ENCODE measurements around the gene VAV3.

Gene VAV3

DNA sequence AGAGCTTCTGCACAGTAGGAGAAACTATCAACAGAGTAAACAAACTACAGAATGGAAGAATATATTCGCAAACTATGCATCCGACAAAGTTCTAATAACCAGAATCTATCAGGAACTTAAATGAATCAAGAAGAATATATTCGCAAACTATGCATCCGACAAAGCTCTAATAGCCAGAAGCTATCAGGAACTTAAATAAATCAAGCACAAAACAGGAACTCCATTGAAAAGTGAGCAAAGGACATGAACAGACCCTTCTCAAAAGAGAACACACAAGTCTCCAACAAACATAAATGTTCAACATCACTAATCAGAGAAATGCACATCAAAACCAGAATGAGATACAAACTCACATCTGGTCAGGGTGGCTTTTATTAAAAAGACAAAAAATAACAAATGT, 126.9 kb downstream of the VAV3 start:
- no peak overlapping the region for H3K4me3 ChIP-seq (ENCODE audit: low read length)
- DNase-seq (ENCODE audit: low read depth): no peak
- no peak for TF ChIP-seq CTCF (conservative IDR thresholded peaks at IDR 0.05; ENCODE audit: low read length)

DNA sequence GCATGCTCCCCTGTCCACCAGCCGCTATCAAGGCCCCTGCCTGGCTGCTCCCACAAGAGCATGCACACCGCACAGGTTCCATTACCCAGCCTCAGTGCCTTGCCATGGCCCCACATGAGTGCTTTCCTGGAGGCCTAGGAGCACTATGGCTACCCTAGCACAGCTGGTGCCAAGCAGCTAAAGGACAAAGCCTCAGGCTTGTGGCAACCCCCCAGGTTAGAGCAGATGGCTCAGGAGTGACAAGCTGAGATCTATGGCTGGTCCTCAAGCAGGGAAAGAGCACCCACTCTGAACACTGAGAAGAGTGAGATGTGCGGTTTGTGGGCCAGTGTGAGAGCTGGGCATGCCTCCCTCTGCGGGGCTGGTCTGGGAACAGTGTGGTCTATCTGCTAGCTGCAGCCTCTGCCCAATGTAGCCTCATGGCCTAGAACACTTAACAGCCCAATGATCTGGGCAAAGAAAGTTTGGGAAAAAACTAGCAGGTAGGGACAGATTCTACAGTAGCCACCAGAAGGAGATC, 129.8 kb downstream of the VAV3 start:
- no peak for TF ChIP-seq CTCF (conservative IDR thresholded peaks at IDR 0.05; ENCODE audit: low read length)
- no peak overlapping the region for H3K4me3 ChIP-seq (ENCODE audit: low read length)
- no peak for DNase-seq (ENCODE audit: low read depth)

DNA sequence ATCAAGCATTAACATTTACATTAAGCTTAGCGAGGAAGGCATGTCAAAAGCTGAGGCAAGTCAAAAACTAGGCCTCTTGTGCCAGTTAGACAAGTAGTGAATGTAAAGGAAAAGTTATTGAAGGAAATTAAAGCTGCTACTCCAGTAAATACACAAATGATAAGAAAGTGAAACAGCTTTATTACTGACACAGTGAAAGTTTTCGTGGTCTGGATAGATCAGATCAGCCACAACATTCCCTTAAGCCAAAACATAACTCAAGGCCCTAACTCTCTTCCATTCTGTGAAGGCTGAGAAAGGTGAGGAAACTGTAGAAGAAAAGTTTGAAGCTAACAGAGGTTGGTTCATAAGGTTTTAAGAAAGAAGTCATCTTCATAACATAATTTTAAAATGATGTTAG, 131.9 kb downstream of the VAV3 start:
- no peak overlapping the region for H3K4me3 ChIP-seq (ENCODE audit: low read length)
- no peak for DNase-seq (ENCODE audit: low read depth)
- no peak for TF ChIP-seq CTCF (conservative IDR thresholded peaks at IDR 0.05; ENCODE audit: low read length)

DNA sequence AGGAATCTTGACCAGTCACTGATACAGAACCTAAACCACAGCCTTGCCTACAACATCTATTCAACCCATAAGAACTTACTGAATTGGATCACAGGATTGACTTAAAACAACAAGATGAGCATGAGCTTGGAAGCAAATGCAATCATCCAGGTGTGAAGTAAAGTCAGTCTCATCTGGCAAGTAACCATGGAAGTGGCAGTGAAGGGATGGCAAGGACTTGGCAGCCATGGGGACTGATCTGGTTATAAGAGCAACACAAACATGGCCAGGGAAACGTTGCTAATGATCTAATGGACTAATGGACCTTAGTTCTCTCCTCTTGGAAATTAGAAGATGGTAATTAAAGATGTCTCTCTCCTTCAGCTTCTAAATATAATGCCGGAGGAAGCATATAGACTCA, 133.1 kb downstream of the VAV3 start:
- no peak overlapping the region for H3K4me3 ChIP-seq (ENCODE audit: low read length)
- DNase-seq (ENCODE audit: low read depth): no peak
- TF ChIP-seq CTCF (conservative IDR thresholded peaks at IDR 0.05; ENCODE audit: low read length): no peak

- TF ChIP-seq CTCF (conservative IDR thresholded peaks at IDR 0.05; ENCODE audit: low read length): no peak
- H3K4me3 ChIP-seq (ENCODE audit: low read length): no peak overlapping the region
- DNase-seq (ENCODE audit: low read depth): no peak
Measured at GRCh38 chr1:107830526-107830925, 134.5 kb downstream of the VAV3 start.

DNA sequence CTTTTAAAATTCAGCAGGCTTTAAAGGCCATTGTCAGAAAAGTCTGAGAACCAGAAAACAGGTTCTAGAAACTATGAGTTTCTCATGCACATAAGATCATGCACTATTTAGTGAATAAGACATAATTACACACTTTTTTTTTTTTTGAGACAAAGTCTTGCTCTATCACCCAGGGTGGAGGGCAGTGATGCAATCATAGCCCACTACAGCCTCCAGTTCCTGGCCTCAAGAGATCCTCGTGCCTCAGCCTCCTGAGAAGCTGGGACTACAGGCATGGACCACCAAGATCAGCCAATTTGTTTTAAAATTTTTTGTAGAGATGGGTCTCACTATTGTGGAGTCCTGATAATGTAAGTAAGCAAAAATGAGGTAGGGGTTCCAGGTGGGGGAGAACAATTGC, 134.9 kb downstream of the VAV3 start:
- H3K4me3 ChIP-seq (ENCODE audit: low read length): no peak overlapping the region
- DNase-seq (ENCODE audit: low read depth): no peak
- no peak for TF ChIP-seq CTCF (conservative IDR thresholded peaks at IDR 0.05; ENCODE audit: low read length)

DNA sequence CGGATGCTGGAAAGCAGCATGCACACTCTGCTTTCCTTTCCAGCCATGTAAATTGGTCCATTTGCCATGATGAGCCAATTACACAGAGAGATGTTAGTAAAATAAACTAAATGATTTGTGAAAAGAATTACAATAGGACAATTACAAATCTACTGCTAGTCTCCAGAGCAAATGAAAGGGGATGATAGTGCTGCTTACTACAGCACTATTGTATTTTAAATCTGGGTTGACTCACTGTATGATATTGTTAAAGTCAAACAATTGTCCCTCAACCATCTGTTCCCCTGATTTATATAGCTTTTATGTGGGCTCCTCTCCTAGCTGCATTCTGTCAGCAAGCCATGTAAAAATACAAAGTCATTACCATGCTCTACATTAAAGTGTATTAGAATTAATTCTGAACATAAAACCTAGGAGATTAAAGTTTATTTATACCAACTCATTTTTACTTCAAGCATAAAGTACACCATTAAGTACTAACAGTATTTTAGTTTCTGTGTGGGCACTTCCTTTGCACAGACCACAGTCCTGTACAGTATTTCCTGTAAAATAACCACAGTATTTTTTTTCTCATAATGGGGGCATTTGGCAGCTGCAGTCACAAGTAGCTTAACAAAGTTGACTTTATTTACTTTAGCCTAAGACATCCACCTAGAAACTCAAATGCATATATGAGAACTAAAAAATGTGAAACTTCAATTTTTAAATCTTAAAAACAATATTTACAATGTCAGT, 135.8 kb downstream of the VAV3 start:
- TF ChIP-seq CTCF (conservative IDR thresholded peaks at IDR 0.05; ENCODE audit: low read length): no peak
- H3K4me3 ChIP-seq (ENCODE audit: low read length): no peak overlapping the region
- peak; percentile 4 for DNase-seq (ENCODE audit: low read depth)

Measured in AG10803 (cell line).